ENCODE data around the gene PLIN1.

PLIN1 gene

DNA sequence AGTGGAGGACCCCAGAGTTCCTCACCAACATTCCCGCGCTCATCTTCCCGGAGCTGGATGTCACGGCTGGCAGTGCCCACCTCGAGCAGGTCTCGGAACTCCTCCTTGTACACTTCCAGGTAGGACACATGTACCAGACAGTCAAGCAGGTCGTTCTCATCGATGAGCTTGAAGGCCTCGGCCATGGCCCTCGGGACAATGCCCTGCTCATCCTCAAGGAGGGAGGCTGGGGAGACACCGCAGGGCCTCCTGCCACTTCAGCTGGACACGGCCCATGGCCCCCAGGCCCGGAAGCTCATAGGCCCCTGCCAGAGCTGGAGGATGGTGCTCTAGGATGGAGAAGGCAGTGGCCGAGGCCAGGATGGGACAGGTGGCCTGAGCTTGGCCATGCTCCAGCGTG lies 29.5 kb downstream of the PLIN1 start:
- Histone ChIP-seq H3K36me3 (ENCODE audit: control insufficient read depth, insufficient read depth, low read length) (no peaks in the 10 kb centered on the region), H3K4me3 (replicated peaks; ENCODE audit: low read depth, low read length) (no peak overlapping the region), H3K27me3 (replicated peaks; ENCODE audit: control insufficient read depth, insufficient read depth, low read length) (no peaks in the 10 kb centered on the region; the same call in 1 of the 2 replicates)
- no peak for DNase-seq (ENCODE audit: extremely low read depth, insufficient read length)
- TF ChIP-seq, protein P1, sequence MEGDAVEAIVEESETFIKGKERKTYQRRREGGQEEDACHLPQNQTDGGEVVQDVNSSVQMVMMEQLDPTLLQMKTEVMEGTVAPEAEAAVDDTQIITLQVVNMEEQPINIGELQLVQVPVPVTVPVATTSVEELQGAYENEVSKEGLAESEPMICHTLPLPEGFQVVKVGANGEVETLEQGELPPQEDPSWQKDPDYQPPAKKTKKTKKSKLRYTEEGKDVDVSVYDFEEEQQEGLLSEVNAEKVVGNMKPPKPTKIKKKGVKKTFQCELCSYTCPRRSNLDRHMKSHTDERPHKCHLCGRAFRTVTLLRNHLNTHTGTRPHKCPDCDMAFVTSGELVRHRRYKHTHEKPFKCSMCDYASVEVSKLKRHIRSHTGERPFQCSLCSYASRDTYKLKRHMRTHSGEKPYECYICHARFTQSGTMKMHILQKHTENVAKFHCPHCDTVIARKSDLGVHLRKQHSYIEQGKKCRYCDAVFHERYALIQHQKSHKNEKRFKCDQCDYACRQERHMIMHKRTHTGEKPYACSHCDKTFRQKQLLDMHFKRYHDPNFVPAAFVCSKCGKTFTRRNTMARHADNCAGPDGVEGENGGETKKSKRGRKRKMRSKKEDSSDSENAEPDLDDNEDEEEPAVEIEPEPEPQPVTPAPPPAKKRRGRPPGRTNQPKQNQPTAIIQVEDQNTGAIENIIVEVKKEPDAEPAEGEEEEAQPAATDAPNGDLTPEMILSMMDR (IDR thresholded peaks at IDR 0.05; ENCODE audit: insufficient read depth, low read length, poor library complexity, severe bottlenecking) = no peak

GRCh38 chr15:89649013-89649625 lies 30.0 kb downstream of the PLIN1 start:
- Histone ChIP-seq H3K27me3 (replicated peaks; ENCODE audit: control insufficient read depth, insufficient read depth, low read length) (no peaks in the 10 kb centered on the region; the same call in 1 of the 2 replicates), H3K36me3 (ENCODE audit: control insufficient read depth, insufficient read depth, low read length) (no peaks in the 10 kb centered on the region), H3K4me3 (replicated peaks; ENCODE audit: low read depth, low read length) (no peak overlapping the region)
- TF ChIP-seq, protein P1 (IDR thresholded peaks at IDR 0.05; ENCODE audit: insufficient read depth, low read length, poor library complexity, severe bottlenecking) = no peak
- DNase-seq (ENCODE audit: extremely low read depth, insufficient read length) = no peak

- no peaks in the 10 kb centered on the region for H3K36me3 ChIP-seq (ENCODE audit: control insufficient read depth, insufficient read depth, low read length)
- TF ChIP-seq, protein P1 (IDR thresholded peaks at IDR 0.05; ENCODE audit: insufficient read depth, low read length, poor library complexity, severe bottlenecking) = no peak
- no peak for DNase-seq (ENCODE audit: extremely low read depth, insufficient read length)
- H3K4me3 ChIP-seq (replicated peaks; ENCODE audit: low read depth, low read length) = no peak overlapping the region
- no peaks in the 10 kb centered on the region; the same call in 1 of the 2 replicates for H3K27me3 ChIP-seq (replicated peaks; ENCODE audit: control insufficient read depth, insufficient read depth, low read length)
Observed at GRCh38 chr15:89648106-89649012, 30.8 kb downstream of the PLIN1 start.

DNA sequence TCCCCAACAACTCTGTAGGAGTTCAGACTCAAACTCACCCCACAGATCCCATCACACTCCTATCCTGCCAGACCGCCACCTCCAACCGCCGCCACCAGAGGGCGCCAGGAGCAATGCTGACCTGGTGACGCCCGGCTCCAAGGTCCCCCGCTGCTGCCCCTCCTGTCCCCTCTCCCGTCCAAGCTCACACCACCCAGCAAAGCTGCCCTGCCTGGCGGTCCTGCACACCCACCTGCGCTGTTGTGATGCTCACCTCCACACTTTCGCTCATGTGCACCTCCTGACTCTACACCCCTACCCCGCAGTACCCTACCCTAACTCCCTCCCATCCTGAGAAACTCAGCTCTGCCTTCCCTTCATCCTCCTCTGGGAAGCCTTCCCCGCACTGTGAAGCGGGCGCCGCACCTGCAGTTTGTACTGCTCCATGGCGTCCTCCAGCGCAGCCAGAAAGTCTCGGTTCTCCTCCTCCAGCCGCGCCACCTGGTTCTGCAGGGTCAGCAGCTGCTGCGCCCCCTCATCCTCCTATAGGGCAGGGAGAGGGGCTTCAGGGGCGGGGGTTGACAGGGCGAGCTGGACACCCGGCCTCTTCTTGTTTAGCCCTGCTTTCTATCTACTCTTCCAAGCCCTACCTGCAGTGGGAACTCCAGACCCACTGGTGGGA lies 31.8 kb downstream of the PLIN1 start:
- Histone ChIP-seq H3K27me3 (replicated peaks; ENCODE audit: control insufficient read depth, insufficient read depth, low read length) (no peaks in the 10 kb centered on the region), H3K4me3 (replicated peaks; ENCODE audit: low read depth, low read length) (no peak overlapping the region), H3K36me3 (ENCODE audit: control insufficient read depth, insufficient read depth, low read length) (no peaks in the 10 kb centered on the region)
- DNase-seq (ENCODE audit: extremely low read depth, insufficient read length) = peak; percentile 53
- TF ChIP-seq, protein P1 (IDR thresholded peaks at IDR 0.05; ENCODE audit: insufficient read depth, low read length, poor library complexity, severe bottlenecking) = peak; percentile 95

DNA sequence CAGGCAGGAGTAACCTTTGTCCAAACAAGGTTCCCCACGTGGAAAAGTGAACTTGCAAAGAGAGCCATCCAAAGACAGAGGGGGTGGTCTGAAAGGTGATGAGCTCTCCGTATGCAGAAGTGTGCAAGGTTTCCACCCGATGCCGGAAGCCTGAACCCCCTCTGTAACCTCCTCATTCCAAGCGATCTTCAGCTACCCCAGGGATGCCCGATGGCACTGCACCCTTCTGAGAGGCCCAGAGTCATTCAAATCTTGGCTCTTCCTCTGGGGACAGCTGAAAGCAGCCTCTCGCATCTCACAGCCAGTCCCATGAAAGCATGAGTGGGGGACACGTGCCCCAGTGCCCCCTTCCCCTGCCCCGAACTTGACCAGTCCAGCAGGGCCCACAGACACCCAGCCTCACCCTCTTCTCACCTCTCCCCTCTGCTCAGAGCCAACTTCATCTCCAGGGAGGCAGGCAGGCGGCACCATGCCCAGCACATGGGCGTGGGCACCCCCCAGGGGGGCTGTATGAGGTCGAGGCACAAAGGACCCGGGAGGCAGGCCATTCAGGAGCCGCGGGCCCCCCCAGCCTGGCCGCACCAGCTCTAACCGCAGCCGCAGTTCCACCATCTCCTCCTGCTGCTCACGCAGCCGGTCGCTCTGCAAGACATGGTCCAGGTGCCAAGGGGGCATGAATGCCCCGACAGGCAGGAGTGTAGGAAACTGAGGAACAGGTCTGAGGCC lies 32.6 kb downstream of the PLIN1 start:
- no peak for DNase-seq (ENCODE audit: extremely low read depth, insufficient read length)
- H3K27me3 ChIP-seq (replicated peaks; ENCODE audit: control insufficient read depth, insufficient read depth, low read length) = no peaks in the 10 kb centered on the region
- TF ChIP-seq, protein P1 (IDR thresholded peaks at IDR 0.05; ENCODE audit: insufficient read depth, low read length, poor library complexity, severe bottlenecking) = no peak
- H3K36me3 ChIP-seq (ENCODE audit: control insufficient read depth, insufficient read depth, low read length) = no peaks in the 10 kb centered on the region
- no peak overlapping the region for H3K4me3 ChIP-seq (replicated peaks; ENCODE audit: low read depth, low read length)

Data from GM06990 (cell line).